A673 (cell line): ENCODE data around the gene OPRL1. TPM values are rescaled to one million over a fixed set of nuclear protein-coding genes. Genes with fewer than 3 reads are reported as not detected.

Experiments used
- BruUV-seq: library from RNA; stranded (reverse); fragments of 400-500 nt; replicated peaks from 2 replicates; lab custom pipeline; 2021; lab: Mats Ljungman, UMichigan
- CTCF ChIA-PET: fragments of 300-600 bp; sonication (Branson Sonifier 250); formaldehyde crosslinking; loops from one replicate; lab custom pipeline; 2022; ENCODE audit warnings: antibody characterized with exemption; lab: Charles Lee
- POLR2A ChIA-PET: fragments of 300-600 bp; sonication (Branson Sonifier 250); formaldehyde crosslinking; loops from one replicate; lab custom pipeline; 2022; ENCODE audit warnings: antibody characterized with exemption; ENCODE audit not compliant: low non-redundant PET; lab: Charles Lee
- DNase-seq: peaks from one replicate; pipeline ENCODE4 v3.0.0-alpha.2; 2015; ENCODE audit warnings: low spot score
- H3K27ac ChIP-seq: fragments of 200-600 bp; sonication (generic); 2 replicates; pipeline ENCODE4 v1.5.1; 2016; ENCODE audit warnings: mixed run types, low read depth, mild to moderate bottlenecking, mixed read lengths, antibody characterized with exemption, low read length; ENCODE audit not compliant: poor library complexity, severe bottlenecking
- H3K27me3 ChIP-seq: fragments of 200-600 bp; sonication (generic); replicated peaks from 2 replicates; pipeline ENCODE4 v1.6.1; 2017; ENCODE audit warnings: mixed run types, low read depth, mild to moderate bottlenecking, mixed read lengths, antibody characterized with exemption, low read length; ENCODE audit not compliant: insufficient read depth, poor library complexity
- H3K36me3 ChIP-seq: fragments of 200-600 bp; sonication (generic); 2 replicates; pipeline ENCODE4 v1.6.1; 2016; ENCODE audit warnings: mixed run types, mild to moderate bottlenecking, mixed read lengths, antibody characterized with exemption, low read length; ENCODE audit not compliant: insufficient read depth, poor library complexity, severe bottlenecking
- H3K4me1 ChIP-seq: fragments of 200-600 bp; sonication (generic); 2 replicates; pipeline ENCODE4 v1.6.1; 2017; ENCODE audit warnings: mixed run types, mild to moderate bottlenecking, mixed read lengths, antibody characterized with exemption, low read length; ENCODE audit not compliant: insufficient read depth, poor library complexity, severe bottlenecking
- H3K4me3 ChIP-seq: fragments of 200-600 bp; sonication (generic); 2 replicates; pipeline ENCODE4 v1.5.1; 2016; ENCODE audit warnings: low read depth, mixed run types, mild to moderate bottlenecking, mixed read lengths, low read length; ENCODE audit not compliant: poor library complexity, severe bottlenecking
- H3K9me3 ChIP-seq: fragments of 200-600 bp; sonication (generic); 2 replicates; pipeline ENCODE4 v1.6.1; 2016; ENCODE audit warnings: mixed run types, low read depth, mild to moderate bottlenecking, mixed read lengths, antibody characterized with exemption, low read length; ENCODE audit not compliant: poor library complexity, severe bottlenecking
- CTCF ChIP-seq: fragments of 300-800, 200-600 bp; sonication (generic); conservative IDR thresholded peaks from 2 replicates; pipeline ENCODE4 v1.5.1; 2017; ENCODE audit warnings: low read depth, mild to moderate bottlenecking, antibody characterized with exemption, low read length, moderate library complexity, mixed read lengths
- EZH2 ChIP-seq: fragments of 200-600 bp; sonication (generic); IDR thresholded peaks from 2 replicates; pipeline ENCODE4 v1.6.1; 2017; ENCODE audit warnings: borderline replicate concordance, low read depth, mild to moderate bottlenecking, mixed read lengths, antibody characterized with exemption, low read length; ENCODE audit not compliant: poor library complexity, severe bottlenecking
- intact Hi-C: fragments of 100-400 bp; cut with micrococcal nuclease; formaldehyde crosslinking; loops from one replicate; pipeline ENCODE4 v1.10.0; 2022; ENCODE audit not compliant: unreplicated experiment
- total RNA-seq: library from RNA; stranded (reverse); gene quantifications from 2 replicates; pipeline ENCODE4 v1.2.3, GENCODE V29; 2021

OPRL1 gene
- total RNA-seq, 1 experiment from 2014 or later = 0.32 TPM

DNA sequence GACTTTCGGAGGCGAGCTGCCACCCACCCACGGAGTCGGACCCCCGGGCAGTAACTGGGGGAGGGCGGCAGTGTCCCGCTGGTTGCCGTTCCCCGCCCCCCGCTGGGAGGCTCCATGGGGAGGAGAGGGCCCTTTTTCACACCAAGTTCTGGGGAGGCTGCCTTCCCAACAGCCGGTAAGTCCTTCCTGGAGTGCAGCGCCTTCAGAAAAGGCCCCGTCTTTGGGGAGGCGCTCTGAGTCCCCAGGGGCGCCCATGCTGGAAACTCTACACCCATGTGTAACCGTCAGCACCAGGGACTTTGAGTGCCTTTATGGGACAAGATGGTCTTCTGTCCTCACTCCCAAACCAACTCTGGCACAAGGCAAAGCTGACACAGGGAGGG, 30.0 kb upstream of the OPRL1 start:
- H3K9me3 ChIP-seq = no peaks in the 10 kb centered on the region
- H3K27ac ChIP-seq = no peak overlapping the region
- POLR2A ChIA-PET = no interaction called here
- CTCF ChIA-PET = no interaction called here
- H3K36me3 ChIP-seq = no peaks in the 10 kb centered on the region
- peaks cover 9% of the 10 kb centered on the region for H3K27me3 ChIP-seq
- intact Hi-C loops = no loop called here
- TF ChIP-seq CTCF (no peak), EZH2 (no peak)
- H3K4me3 ChIP-seq = peak overlapping the region; percentile 34
- no TSS peak for BruUV-seq
- peak; percentile 54 for DNase-seq
- peaks cover 11% of the 10 kb centered on the region for H3K4me1 ChIP-seq

DNA sequence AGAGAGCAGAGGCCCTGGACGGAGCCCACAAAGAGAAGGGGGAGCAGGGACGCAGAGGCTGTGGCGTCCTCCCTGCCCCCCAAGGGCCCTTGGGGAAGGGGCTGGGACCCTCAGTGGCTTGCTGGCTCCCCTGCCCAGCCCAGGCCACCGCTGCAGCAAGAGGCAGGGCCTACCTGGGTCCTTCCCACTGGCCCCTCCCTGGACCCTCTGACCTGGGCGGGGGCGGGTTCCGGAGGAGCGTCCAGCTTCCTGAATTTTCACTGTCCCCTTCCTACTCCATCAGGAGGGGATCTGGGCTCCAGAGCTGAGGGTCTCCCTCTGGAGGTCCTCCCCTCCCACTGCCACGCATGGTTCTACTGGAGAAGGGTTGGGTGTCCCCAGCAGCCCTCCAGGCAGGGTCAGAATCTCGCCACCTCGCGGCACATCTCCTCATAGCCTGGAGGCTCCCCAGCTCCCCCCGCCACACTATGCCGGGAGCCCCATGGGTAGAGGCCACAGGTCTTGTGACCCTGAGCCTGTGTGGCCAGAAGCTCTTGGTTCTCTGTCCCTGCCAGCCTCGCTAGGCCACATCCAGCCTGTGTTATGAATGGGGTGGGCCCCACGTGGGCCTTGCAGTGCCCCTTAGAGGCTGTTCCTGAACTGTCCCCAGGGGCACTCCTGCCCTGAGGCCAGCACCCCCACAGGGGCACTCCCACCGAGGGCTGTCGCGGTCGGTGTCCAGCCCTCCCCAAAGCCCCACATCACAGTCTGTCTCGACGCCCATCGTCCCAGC, 29.4 kb upstream of the OPRL1 start:
- no peak for TF ChIP-seq CTCF
- no peak for TF ChIP-seq EZH2
- Histone ChIP-seq H3K27ac (no peak overlapping the region), H3K27me3 (peaks cover 9% of the 10 kb centered on the region), H3K4me1 (peaks cover 8% of the 10 kb centered on the region), H3K9me3 (no peaks in the 10 kb centered on the region), H3K4me3 (peak overlapping the region; percentile 34), H3K36me3 (no peaks in the 10 kb centered on the region)
- BruUV-seq = no TSS peak
- POLR2A ChIA-PET = no interaction called here
- no peak for DNase-seq
- CTCF ChIA-PET = no interaction called here
- intact Hi-C loops = no loop called here

DNA sequence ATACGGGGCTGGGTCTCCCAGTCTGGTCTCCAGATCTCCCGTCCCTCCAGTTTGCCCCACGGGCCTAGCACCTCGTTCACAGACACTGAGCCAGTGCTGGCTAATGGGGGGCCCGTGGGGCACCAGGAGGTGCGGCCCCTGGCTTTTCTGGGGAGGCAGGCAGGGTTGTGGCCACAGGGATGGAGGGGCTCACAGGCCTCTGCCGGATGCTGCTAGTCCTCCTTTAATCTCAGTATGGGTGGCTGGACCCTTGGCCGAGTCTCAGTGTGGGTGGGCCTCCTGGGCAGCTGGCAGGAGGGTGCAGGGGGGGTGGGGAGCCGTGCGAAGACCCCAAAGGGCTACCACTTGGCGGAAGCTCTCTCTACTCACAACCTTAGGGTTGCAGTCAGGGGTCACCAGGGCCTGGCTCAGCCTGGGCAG, 28.8 kb upstream of the OPRL1 start:
- TF ChIP-seq CTCF = no peak
- H3K36me3 ChIP-seq = no peaks in the 10 kb centered on the region
- no TSS peak for BruUV-seq
- H3K27me3 ChIP-seq = peaks cover 9% of the 10 kb centered on the region
- peaks cover 12% of the 10 kb centered on the region for H3K4me1 ChIP-seq
- H3K9me3 ChIP-seq = no peaks in the 10 kb centered on the region
- CTCF ChIA-PET = no interaction called here
- H3K27ac ChIP-seq = no peak overlapping the region
- intact Hi-C loops = no loop called here
- DNase-seq = no peak
- POLR2A ChIA-PET = no interaction called here
- no peak overlapping the region for H3K4me3 ChIP-seq
